Liver (tissue), 3 donors: Measurements from ENCODE around the gene TLR8.

ENCODE experiments used
- ATF3 ChIP-seq: IDR thresholded peaks from 2 replicates; pipeline ENCODE4 v1.6.1; 2016; ENCODE audit warnings: antibody characterized with exemption
- CTCF ChIP-seq: fragments of 150-350 bp; IDR thresholded peaks from 2 replicates; pipeline ENCODE4 v1.5.1; 2017; ENCODE audit warnings: improper control_type of control experiment, low read depth, low read length; ENCODE audit not compliant: missing input control
- MAX ChIP-seq: IDR thresholded peaks from 2 replicates; pipeline ENCODE4 v1.6.1; 2016; ENCODE audit warnings: antibody characterized with exemption
- SP1 ChIP-seq: IDR thresholded peaks from 2 replicates; pipeline ENCODE4 v1.6.1; 2018; ENCODE audit warnings: antibody characterized with exemption, mild to moderate bottlenecking
- TF ChIP-seq, protein P1 (sequence below): IDR thresholded peaks from 2 replicates; pipeline ENCODE4 v1.6.1; 2016; ENCODE audit warnings: antibody characterized with exemption
- donor health status: healthy.
- donor health status: healthy.

GRCh38 chrX:12866451-12867377 is 39.7 kb upstream of the TLR8 start, which contains the start of gene TLR7:
- no peak for TF ChIP-seq CTCF
- no peak for TF ChIP-seq ATF3
- no peak for TF ChIP-seq SP1
- no peak for TF ChIP-seq MAX
- TF ChIP-seq, protein P1, sequence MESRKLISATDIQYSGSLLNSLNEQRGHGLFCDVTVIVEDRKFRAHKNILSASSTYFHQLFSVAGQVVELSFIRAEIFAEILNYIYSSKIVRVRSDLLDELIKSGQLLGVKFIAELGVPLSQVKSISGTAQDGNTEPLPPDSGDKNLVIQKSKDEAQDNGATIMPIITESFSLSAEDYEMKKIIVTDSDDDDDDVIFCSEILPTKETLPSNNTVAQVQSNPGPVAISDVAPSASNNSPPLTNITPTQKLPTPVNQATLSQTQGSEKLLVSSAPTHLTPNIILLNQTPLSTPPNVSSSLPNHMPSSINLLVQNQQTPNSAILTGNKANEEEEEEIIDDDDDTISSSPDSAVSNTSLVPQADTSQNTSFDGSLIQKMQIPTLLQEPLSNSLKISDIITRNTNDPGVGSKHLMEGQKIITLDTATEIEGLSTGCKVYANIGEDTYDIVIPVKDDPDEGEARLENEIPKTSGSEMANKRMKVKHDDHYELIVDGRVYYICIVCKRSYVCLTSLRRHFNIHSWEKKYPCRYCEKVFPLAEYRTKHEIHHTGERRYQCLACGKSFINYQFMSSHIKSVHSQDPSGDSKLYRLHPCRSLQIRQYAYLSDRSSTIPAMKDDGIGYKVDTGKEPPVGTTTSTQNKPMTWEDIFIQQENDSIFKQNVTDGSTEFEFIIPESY, result no peak
